ENCODE data around the gene IL17RD. TPM values are rescaled to one million over a fixed set of nuclear protein-coding genes. Genes with fewer than 3 reads are reported as not detected.

IL17RD gene
- total and polyA plus RNA-seq, 2 of the 4 experiments (the other 2 are of a cell fraction): 0.72 to 0.92 TPM

Other genes starting within 250 kb of the IL17RD start
- gene SPATA12, start 104.7 kb downstream of the IL17RD start, total RNA-seq (2012; rRNA removed): under 0.01 TPM in 1 of 2 replicates, not detected in the other
- not detected in 2 replicates for gene SPATA12, start 104.7 kb downstream of the IL17RD start, polyA plus RNA-seq (2012; rRNA removed)
- gene HESX1, start 34.6 kb upstream of the IL17RD start, total RNA-seq (2012; rRNA removed): 0.36 TPM in 1 of 2 replicates, not detected in the other
- 0.65 and 0.82 TPM in 2 replicates for gene HESX1, start 34.6 kb upstream of the IL17RD start, polyA plus RNA-seq (2012; rRNA removed)
- 42.2 and 46.2 TPM in 2 replicates for gene APPL1, start 62.4 kb upstream of the IL17RD start, total RNA-seq (2012; rRNA removed)
- 8.3 and 9.6 TPM in 2 replicates for gene APPL1, start 62.4 kb upstream of the IL17RD start, polyA plus RNA-seq (2012; rRNA removed)
- not detected in 2 replicates for gene ASB14, start 127.3 kb upstream of the IL17RD start, total RNA-seq (2012; rRNA removed)
- not detected in 2 replicates for gene ASB14, start 127.3 kb upstream of the IL17RD start, polyA plus RNA-seq (2012; rRNA removed)